Measurements from ENCODE around the gene ZNF396. TPM values are rescaled to one million over a fixed set of nuclear protein-coding genes. Genes with fewer than 3 reads are reported as not detected.

The ZNF396 gene
- polyA plus RNA-seq, 3 donors = 1.0 to 1.9 (median 1.1) TPM

GRCh38 chr18:35392375-35392774 lies 15.2 kb upstream of the ZNF396 start:
- Histone ChIP-seq H3K9ac (ENCODE audit: insufficient read depth, low read length, poor library complexity, severe bottlenecking) (no peak overlapping the region), H3K27me3 (ENCODE audit: control insufficient read depth in 2 of 2, insufficient read depth in 2 of 2, low read length in 2 of 2) (peaks cover 0 to 2% of the 10 kb centered on the region in 2 donors), H3K27ac (ENCODE audit: low read depth in 1 of 2, low read length in 2 of 2) (no peak overlapping the region), H2AFZ (ENCODE audit: insufficient read depth, low read depth, low read length, poor library complexity, severe bottlenecking) (no peak overlapping the region), H3K9me3 (replicated peaks in 1 of 2; ENCODE audit: control insufficient read depth in 1 of 2, insufficient read depth in 1 of 2, low read length in 2 of 2) (no peaks in the 10 kb centered on the region), H3K36me3 (replicated peaks in 1 of 2; ENCODE audit: control insufficient read depth in 1 of 2, insufficient read depth in 2 of 2, low read length in 2 of 2) (no peaks in the 10 kb centered on the region), H3K79me2 (ENCODE audit: insufficient read depth, low read length) (no peaks in the 10 kb centered on the region), H3K4me2 (replicated peaks; ENCODE audit: extremely low read depth, low read length, poor library complexity, severe bottlenecking) (no peak overlapping the region), H4K20me1 (ENCODE audit: insufficient read depth, low read length) (no peaks in the 10 kb centered on the region), H3K4me3 (replicated peaks in 1 of 3; ENCODE audit: low read depth in 2 of 3, low read length in 3 of 3) (no peak overlapping the region), H3K4me1 (ENCODE audit: control insufficient read depth in 1 of 2, insufficient read depth in 2 of 2, low read length in 2 of 2) (no peaks in the 10 kb centered on the region)
- DNase-seq = no peak
- H3K36me3 Mint-ChIP-seq = no peaks in the 10 kb centered on the region
- H3K27ac Mint-ChIP-seq = no peak overlapping the region
- H3K9me3 Mint-ChIP-seq = peaks cover 0 to 3% (median 0%) of the 10 kb centered on the region in 7 donors
- TF ChIP-seq, protein P1, sequence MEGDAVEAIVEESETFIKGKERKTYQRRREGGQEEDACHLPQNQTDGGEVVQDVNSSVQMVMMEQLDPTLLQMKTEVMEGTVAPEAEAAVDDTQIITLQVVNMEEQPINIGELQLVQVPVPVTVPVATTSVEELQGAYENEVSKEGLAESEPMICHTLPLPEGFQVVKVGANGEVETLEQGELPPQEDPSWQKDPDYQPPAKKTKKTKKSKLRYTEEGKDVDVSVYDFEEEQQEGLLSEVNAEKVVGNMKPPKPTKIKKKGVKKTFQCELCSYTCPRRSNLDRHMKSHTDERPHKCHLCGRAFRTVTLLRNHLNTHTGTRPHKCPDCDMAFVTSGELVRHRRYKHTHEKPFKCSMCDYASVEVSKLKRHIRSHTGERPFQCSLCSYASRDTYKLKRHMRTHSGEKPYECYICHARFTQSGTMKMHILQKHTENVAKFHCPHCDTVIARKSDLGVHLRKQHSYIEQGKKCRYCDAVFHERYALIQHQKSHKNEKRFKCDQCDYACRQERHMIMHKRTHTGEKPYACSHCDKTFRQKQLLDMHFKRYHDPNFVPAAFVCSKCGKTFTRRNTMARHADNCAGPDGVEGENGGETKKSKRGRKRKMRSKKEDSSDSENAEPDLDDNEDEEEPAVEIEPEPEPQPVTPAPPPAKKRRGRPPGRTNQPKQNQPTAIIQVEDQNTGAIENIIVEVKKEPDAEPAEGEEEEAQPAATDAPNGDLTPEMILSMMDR (IDR thresholded peaks at IDR 0.05) = no peak
- peaks cover 2 to 5% (median 2%) of the 10 kb centered on the region in 3 donors for H3K27me3 Mint-ChIP-seq (ENCODE audit: low read depth in 3 of 3)
- H3K4me1 Mint-ChIP-seq = peaks cover 4% of the 10 kb centered on the region
- no peak overlapping the region for H3K4me3 Mint-ChIP-seq
- intact Hi-C loops (cut with micrococcal nuclease) = loop anchor here in 1 of 2 donors (5.0 kb wide), 1 partner anchor 105 kb away; the partner anchor contains the start of gene INO80C

DNA sequence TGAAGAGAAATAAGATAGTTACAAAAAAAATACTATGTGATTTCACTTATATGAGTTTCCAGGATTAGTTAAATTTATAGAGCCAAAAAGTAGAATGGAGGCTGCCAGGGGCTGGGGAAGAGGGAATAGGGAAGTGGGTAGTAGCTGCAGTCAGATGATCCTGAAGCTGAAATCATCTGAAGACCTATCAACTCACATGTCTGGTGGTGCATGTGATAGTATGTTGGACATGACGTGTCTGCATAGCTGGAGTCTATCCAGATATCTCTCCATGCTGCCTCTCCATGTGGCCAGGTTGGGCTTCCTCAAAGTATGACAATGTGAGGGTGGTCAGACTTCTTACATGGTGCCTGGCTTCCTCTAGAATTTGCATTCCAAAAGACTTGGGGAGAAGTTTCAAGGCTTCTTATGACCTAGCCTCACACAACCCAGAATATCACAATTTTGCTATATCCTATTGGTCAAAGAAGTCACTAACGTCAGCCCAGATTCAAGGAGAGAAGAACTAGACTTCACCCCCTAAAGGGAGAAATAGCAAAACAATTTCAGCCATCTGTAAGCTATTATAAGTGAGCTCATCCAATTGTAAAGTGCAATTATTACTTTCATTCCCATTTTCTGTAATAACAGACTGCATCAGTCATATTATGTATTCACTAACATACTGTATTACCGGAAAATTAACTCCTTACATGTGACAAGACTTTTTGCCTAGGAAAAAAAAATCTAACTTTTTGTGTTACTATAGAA lies 14.0 kb upstream of the ZNF396 start:
- Histone ChIP-seq H2AFZ (ENCODE audit: insufficient read depth, low read depth, low read length, poor library complexity, severe bottlenecking) (no peak overlapping the region), H3K27ac (ENCODE audit: low read depth in 1 of 2, low read length in 2 of 2) (no peak overlapping the region), H3K79me2 (ENCODE audit: insufficient read depth, low read length) (no peaks in the 10 kb centered on the region), H4K20me1 (ENCODE audit: insufficient read depth, low read length) (no peaks in the 10 kb centered on the region), H3K4me3 (replicated peaks in 1 of 3; ENCODE audit: low read depth in 2 of 3, low read length in 3 of 3) (no peak overlapping the region), H3K36me3 (replicated peaks in 1 of 2; ENCODE audit: control insufficient read depth in 1 of 2, insufficient read depth in 2 of 2, low read length in 2 of 2) (no peaks in the 10 kb centered on the region), H3K4me2 (replicated peaks; ENCODE audit: extremely low read depth, low read length, poor library complexity, severe bottlenecking) (no peak overlapping the region), H3K9me3 (replicated peaks in 1 of 2; ENCODE audit: control insufficient read depth in 1 of 2, insufficient read depth in 1 of 2, low read length in 2 of 2) (no peaks in the 10 kb centered on the region), H3K9ac (ENCODE audit: insufficient read depth, low read length, poor library complexity, severe bottlenecking) (no peak overlapping the region), H3K4me1 (ENCODE audit: control insufficient read depth in 1 of 2, insufficient read depth in 2 of 2, low read length in 2 of 2) (no peaks in the 10 kb centered on the region), H3K27me3 (ENCODE audit: control insufficient read depth in 2 of 2, insufficient read depth in 2 of 2, low read length in 2 of 2) (peaks cover 0 to 2% of the 10 kb centered on the region in 2 donors)
- intact Hi-C loops (cut with micrococcal nuclease) = loop anchor here in 1 of 2 donors (5.0 kb wide), 1 partner anchor 106 kb away; the partner anchor contains the start of gene INO80C
- H3K4me1 Mint-ChIP-seq = peaks cover 7% of the 10 kb centered on the region
- H3K36me3 Mint-ChIP-seq = no peaks in the 10 kb centered on the region
- no CpG with 5 or more reads among the region's 3 CpGs for WGBS (ENCODE audit: insufficient coverage)
- peak; percentile 47 to 67 (median 50) for DNase-seq
- no peak overlapping the region for H3K4me3 Mint-ChIP-seq
- no peak overlapping the region for H3K27ac Mint-ChIP-seq
- TF ChIP-seq, protein P1 (IDR thresholded peaks at IDR 0.05) = no peak
- H3K27me3 Mint-ChIP-seq (ENCODE audit: low read depth in 3 of 3) = peaks cover 0 to 5% (median 2%) of the 10 kb centered on the region in 3 donors
- peaks cover 0 to 3% (median 0%) of the 10 kb centered on the region in 7 donors for H3K9me3 Mint-ChIP-seq

All from CD14-positive monocyte (primary cell).